HG02852 (cell line): ENCODE data around the gene ANKDD1A.

ENCODE experiments used
- ATAC-seq: cut with Tn5 transposase; IDR thresholded peaks from one replicate; pipeline ENCODE4 v1.9.1; 2021; ENCODE audit warnings: mild to moderate bottlenecking, moderate library complexity; ENCODE audit not compliant: unreplicated experiment

ANKDD1A gene

GRCh38 chr15:64960153-64960552, 48.5 kb downstream of the ANKDD1A start:
- ATAC-seq, result no peak

DNA sequence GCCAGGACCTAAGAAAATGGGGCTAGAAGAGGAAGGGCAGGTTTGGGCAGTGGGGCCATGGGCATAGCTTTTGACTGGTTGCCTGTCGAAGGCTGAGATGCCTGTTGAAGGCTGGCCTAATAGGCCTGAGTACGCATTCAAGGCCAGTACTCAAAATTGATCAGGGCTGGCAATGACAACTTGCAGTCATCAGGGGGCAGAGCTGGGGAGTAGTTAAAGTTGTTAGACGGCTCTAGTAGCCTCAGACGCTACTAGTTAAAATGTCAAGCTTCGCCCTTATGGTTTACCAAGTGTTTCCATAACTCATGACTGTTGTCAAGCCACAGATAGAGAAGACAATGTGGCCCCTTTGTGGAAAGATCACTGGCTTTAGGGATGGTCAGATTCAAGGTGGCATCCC, 49.3 kb downstream of the ANKDD1A start:
- ATAC-seq, result no peak

- ATAC-seq, result no peak
These were observed 57.7 kb downstream of the ANKDD1A start for GRCh38 chr15:64969401-64969800.

GRCh38 chr15:64970698-64971097, 59.0 kb downstream of the ANKDD1A start:
- ATAC-seq, result no peak

DNA sequence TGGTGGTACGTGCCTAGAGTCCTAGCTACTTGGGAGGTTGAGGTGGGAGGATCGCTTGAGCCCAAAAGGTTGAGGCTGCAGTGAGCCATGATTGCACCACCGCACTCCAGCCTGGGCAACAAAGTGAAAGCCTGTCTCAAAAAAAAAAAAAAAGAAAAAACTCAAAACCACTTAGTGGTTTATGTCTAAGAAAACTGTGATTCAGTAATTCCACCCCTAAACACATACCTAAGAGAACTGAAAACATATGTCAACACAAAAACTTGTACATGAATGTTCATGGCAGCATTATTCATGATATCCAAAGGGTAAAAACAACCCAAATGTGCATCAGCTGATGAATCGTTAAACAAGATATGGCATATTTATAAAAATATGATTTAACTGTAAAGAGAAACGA, 63.7 kb downstream of the ANKDD1A start:
- ATAC-seq, result no peak

GRCh38 chr15:64979252-64979710, 67.6 kb downstream of the ANKDD1A start:
- ATAC-seq, result no peak

GRCh38 chr15:64981812-64982431, 70.2 kb downstream of the ANKDD1A start:
- no peak for ATAC-seq

GRCh38 chr15:64982472-64982871, 70.8 kb downstream of the ANKDD1A start:
- ATAC-seq, result no peak

GRCh38 chr15:64985366-64986033, 73.8 kb downstream of the ANKDD1A start:
- no peak for ATAC-seq

DNA sequence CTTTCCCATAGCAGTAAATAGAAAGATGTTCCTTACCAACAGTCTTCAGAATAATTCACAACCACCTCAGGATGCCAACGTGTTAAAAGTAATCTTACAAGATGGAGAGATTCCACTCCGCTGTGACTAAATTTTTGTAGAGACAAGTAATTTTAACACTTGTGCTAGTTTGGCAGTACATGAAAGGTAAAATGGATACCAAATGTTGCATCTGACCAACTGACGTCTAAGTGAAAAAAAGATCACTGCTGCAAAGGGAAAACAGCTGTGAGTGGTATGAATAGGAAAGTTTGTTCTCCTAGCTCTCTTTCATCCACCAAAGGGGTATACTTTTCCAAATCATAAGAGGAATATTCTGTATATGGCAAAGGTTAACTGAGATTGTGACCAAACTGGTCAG, 75.4 kb downstream of the ANKDD1A start:
- no peak for ATAC-seq

- ATAC-seq, result peak; percentile 90
These were observed 77.9 kb downstream of the ANKDD1A start, which contains the start of gene SPG21 for GRCh38 chr15:64989416-64990167. Gene SPG21 (minus strand): TSS chr15:64989914. CDS start chr15:64983569, 6,345 bp downstream.

DNA sequence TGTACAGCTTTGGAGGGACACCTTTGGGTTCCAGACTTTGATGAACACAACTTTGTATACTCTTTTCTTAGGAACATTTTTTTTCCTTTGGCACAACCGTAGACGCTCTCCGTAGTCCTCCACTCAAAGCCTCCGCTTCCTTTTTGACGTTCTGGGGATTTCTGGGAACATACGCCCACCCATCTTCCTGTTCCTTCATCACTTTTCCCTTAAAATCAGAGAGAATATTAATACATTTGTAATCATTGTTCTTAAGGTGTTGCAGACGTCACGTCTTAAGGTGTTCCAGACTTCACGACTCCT, 78.4 kb downstream of the ANKDD1A start:
- ATAC-seq, result no peak

DNA sequence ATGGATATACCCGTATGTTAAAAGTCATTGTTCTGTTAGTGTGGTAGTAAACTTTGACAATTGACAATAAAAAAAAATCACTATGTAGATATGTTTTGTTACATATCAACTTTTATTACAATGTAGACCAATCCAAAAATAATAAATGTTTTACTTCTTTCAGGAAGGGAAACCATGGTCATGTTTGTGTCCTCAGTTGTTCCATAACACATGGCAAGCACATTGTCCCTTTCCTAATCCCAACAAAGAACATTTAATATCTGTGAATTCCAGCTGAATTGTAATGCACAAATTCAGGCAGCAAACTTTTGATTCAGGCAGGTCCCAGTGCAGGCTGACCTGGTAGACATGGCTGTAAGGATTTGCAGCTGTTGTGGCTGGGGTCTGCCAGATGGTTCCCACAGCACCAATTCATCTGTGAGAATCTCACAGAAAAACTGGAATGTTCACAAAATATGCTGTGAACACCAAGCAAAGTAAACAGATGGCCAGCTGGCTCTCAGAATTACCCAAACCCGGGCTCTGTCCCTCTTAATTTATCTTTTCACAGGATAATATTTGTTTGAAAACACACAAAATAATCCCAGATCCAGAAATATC, 79.9 kb downstream of the ANKDD1A start:
- ATAC-seq, result no peak

DNA sequence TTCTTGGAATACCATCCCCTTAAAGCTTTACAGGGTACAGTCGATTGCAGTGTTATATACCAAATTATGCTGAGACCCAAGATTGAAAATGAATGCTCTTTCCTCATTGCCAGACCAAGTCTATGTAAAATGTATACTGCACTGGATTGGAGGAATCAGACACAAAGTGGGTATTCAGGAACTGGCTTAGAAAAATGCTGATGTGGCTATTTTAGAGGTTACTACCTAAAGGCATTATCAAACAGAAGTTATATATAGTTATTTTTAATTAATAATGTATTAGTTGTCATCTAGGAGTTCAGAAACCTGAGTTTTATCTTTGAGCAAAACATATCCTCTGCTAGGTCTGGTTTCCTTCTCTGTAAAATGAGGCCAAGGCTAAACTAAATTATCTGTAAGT, 81.6 kb downstream of the ANKDD1A start:
- no peak for ATAC-seq

DNA sequence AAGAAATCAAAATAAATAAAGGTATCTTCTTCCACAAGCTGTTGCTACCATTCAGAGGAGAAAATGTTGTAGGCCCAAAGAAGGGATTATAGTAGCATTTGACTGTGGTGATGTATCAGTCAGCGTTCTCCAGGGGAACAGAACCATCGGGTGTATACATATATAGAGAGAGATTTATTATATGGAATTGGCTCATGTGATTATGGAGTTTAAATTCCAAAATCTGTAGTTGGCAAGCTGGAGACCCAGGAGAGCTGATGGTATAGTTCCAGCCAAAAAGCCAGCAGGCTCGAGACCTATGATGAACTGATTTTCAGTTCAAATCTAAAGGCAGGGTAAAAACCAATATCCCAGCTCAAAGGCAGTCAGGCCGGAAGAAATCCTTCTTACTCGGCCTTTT, 85.4 kb downstream of the ANKDD1A start:
- no peak for ATAC-seq

- no peak for ATAC-seq
These were observed 86.2 kb downstream of the ANKDD1A start for GRCh38 chr15:64997745-64998375.

GRCh38 chr15:65004993-65005392, 93.3 kb downstream of the ANKDD1A start:
- no peak for ATAC-seq

DNA sequence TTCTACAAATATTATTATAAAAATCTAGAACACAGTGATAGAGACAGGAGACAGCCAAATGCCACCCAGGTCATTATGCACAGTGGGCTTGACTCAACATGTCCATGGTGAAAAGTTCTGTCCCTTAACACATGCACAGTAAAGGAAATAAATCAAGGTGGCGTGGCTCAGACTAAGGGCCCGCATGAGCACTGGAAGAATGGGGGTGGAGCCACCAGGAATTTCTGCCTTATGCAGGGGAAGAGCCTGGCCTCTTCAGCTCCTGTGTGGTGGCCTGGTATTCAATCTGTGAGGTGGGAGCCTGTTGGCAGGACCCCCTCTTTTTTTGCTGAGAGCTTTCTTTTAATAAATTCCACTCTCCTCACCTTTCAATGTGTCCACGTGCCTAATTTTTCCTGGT, 95.2 kb downstream of the ANKDD1A start:
- no peak for ATAC-seq
